GM18868 (cell line): ENCODE data around the gene PITHD1.
"Not testable (repeated sequence)": the region's sequence is repeated elsewhere in the genome, so short reads cannot be mapped to it uniquely, and the experiment has no call there.

Source experiments
- ATAC-seq: cut with Tn5 transposase; IDR thresholded peaks from one replicate; pipeline ENCODE4 v1.9.1; 2021; ENCODE audit warnings: mild to moderate bottlenecking, moderate library complexity; ENCODE audit not compliant: unreplicated experiment

Gene PITHD1

DNA sequence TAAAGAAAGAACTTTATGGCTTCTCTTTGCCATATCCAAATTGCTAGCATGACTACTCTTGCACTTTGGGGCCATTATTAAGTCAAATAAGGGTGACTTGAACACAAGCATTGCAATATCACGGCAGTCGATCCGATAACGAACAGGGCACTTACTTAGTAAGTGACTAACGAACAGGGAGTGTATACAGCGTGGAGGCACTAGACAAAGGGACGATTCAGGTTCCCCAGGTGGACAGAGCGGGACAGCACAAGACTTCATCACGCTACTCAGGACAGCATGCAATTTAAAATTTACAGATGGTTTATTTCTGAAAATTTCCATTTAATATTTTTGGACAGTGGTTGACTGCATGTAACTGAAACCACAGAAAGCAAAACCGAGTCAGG is 5.4 kb upstream of the PITHD1 start:
- ATAC-seq = no peak

DNA sequence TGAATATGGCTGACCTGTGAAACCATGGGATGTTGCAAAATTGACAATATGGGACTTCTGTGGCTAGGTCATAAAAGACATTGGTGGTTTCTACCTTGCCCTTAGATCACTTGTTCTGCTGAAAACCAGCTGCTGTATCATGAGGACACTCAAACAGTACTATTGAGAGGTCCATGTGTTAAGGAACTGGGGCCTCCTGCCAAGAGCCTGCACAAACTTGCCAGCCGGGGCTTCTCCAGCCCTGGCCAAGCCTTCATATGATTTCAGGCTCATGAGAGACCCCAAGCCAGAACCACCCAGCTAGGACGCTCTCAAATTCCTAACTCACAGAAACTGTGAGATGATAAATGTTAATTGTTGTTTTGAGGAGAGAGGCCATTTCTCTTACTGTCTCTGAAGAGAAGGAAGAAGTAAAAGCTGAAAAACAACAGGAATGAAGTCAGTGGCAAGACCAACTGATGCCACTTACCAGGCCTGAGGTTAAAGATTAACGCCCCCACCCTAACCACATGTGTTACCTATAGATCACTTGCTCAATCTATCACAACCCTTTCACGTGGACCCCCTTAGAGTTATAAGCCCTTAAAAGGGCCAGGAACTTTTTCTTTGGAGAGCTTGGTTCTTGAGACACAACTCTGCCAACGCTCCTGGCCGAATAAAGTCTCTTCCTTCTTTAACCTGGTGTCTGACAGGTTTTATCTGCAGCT is 3.9 kb upstream of the PITHD1 start:
- ATAC-seq = no peak

DNA sequence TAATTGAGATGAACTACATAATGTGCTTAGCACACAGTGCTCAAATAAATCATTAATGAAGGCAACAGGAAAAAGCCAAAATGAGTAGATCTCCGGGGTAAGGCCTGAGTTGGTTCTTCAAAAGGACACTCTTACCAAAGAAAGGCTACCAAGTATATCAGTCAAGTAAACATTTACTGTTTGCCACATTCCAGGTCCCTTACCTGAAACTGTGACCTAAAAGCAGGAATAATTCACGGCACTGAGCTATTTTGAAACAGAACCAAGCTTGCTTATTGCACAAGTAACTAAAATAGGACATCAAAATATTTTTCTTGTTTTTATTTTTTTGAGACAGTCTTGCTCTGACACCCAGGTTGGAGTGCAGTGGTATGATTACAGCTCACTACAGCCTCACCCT is 2.0 kb upstream of the PITHD1 start:
- no peak for ATAC-seq

GRCh38 chr1:23779826-23780371 is 1.7 kb downstream of the PITHD1 start:
- ATAC-seq = no peak

DNA sequence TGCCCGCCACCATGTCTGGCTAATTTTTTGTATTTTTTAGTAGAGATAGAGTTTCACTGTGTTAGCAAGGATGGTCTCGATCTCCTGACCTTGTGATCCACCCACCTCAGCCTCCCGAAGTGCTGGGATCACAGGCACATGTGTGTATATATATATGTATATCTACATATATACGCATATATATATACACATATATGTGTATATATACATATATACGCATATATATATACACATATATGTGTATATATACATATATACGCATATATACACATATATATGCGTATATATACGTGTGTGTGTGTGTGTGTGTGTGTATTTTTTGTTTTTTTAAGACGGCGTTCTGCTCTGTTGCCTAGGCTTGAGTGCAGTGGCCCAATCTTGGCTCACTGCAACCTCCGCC is 4.9 kb downstream of the PITHD1 start:
- ATAC-seq = not testable (repeated sequence)

DNA sequence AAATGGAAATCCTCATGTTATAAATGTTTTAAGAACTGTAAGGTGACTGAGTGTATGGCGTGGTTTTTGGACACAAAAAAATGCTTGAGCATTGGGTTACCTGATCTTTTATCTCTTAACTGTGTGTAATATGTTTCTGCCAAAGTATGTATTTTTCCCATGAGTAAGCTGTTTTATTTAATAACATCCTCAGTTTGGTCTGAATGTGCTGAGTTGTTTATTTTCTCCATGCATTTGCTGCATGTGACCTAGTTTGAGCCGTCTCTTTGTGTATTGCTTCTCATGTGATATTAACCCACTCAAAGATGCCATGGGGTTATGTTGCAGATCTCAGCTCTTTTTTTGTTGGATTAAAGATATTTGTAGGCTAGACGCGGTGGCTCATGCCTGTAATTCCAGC is 6.6 kb downstream of the PITHD1 start:
- no peak for ATAC-seq

- ATAC-seq = no peak
These were observed 9.5 kb downstream of the PITHD1 start for GRCh38 chr1:23787701-23788100.

DNA sequence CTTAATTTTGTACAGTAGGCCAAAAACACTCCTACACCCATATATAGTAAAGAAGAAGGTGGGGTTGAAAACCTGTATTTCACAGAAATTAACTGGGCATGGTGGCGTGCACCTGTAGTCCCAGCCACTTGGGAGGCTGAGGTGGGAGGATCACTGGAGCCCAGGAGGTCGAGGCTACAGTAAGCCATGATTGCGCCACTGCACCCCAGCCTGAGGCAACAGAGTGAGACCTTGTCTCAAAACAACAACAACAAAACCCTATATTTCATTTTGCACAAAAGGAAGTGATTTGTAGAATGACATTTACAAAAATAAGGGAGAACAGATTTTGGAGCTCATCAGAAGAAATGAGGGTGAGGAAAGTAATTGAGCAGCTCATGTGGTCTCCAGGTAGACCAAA is 10.5 kb downstream of the PITHD1 start:
- no peak for ATAC-seq

- peak; percentile 82 for ATAC-seq
These were observed 12.7 kb downstream of the PITHD1 start, which contains the start of gene LYPLA2 for GRCh38 chr1:23790696-23791515. TSS of gene LYPLA2 (plus strand) at chr1:23791145. CDS start at chr1:23792683, 1,538 bp downstream.

DNA sequence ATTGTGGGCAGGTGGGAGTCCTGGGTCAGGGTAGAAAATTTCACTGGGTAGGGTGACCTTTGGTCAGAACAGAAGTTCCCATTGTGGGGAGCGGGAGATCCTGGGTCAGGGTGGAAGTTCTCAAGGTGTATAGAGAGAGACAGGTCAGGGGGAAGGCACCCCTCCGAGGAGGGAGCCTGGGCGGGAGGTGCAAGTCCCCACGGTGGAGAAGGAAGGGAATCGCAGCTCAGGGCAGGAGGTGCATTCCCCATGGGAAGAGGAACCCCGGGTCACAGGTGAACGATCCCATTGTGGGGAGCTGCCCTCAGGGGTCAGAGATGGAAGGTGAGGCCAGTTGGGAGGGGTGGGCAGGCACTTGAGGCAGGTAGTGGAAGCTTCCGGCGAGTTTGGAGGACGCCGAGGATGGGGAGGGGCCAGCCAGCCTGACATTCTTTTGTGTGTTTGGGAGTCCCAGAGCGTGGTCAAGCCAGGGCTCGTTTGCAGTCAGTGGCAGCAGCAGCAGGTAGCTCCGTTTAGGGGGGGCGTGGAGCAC is 13.4 kb downstream of the PITHD1 start:
- ATAC-seq = no peak

- ATAC-seq = no peak
These were observed 14.1 kb downstream of the PITHD1 start for GRCh38 chr1:23792151-23792945.

GRCh38 chr1:23793018-23793781 is 15.0 kb downstream of the PITHD1 start:
- no peak for ATAC-seq

DNA sequence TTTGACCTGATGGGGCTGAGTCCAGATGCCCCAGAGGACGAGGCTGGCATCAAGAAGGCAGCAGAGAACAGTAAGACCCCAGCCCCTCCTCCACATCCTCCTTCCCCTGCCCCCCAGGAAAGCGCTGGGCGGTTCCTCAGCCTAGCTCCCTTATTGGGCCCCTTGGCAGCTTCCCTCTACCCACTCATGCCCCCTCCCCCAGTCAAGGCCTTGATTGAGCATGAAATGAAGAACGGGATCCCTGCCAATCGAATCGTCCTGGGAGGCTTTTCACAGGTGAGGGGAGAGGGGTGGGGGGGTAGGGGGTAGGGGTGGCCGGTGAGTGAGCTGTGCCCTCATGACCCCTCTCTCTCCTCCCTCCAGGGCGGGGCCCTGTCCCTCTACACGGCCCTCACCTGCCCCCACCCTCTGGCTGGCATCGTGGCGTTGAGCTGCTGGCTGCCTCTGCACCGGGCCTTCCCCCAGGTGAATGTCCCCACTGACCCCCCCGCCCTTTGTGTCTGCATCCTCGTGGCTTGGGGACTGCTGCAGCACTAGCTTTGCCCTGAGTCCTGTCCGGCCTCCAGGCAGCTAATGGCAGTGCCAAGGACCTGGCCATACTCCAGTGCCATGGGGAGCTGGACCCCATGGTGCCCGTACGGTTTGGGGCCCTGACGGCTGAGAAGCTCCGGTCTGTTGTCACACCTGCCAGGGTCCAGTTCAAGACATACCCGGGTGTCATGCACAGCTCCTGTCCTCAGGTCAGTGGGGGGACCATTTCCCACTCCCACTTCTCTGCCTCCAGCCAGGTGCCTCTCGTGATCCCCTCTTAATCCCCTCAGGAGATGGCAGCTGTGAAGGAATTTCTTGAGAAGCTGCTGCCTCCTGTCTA is 15.9 kb downstream of the PITHD1 start:
- no peak for ATAC-seq

GRCh38 chr1:23794732-23795182 is 16.5 kb downstream of the PITHD1 start:
- not testable (repeated sequence) for ATAC-seq

- ATAC-seq = no peak
These were observed 17.7 kb downstream of the PITHD1 start for GRCh38 chr1:23795676-23796465.

GRCh38 chr1:23796466-23797271 is 18.5 kb downstream of the PITHD1 start:
- no peak for ATAC-seq
